EL (cell line): ENCODE data around the gene SNX21.

Experiments
- DNase-seq: peaks from one replicate; pipeline ENCODE4 v3.0.0-alpha.2; 2016

The SNX21 gene

DNA sequence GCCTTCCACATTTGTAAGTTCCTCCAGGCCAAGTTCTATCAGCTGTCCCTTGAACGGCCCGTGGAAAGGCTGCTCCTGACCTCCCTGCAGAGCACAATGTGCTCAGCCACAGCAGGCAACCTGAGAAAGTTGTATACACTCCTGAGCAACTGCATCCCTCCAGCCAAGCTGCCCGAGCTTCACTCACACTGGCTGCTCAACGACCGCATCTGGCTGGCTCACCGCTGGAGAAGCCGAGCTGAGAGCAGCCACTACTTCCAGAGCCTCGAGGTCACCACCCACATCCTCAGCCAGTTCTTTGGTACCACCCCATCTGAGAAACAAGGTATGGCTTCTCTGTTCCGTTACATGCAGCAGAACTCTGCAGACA lies 49.5 kb downstream of the SNX21 start:
- DNase-seq = no peak

DNA sequence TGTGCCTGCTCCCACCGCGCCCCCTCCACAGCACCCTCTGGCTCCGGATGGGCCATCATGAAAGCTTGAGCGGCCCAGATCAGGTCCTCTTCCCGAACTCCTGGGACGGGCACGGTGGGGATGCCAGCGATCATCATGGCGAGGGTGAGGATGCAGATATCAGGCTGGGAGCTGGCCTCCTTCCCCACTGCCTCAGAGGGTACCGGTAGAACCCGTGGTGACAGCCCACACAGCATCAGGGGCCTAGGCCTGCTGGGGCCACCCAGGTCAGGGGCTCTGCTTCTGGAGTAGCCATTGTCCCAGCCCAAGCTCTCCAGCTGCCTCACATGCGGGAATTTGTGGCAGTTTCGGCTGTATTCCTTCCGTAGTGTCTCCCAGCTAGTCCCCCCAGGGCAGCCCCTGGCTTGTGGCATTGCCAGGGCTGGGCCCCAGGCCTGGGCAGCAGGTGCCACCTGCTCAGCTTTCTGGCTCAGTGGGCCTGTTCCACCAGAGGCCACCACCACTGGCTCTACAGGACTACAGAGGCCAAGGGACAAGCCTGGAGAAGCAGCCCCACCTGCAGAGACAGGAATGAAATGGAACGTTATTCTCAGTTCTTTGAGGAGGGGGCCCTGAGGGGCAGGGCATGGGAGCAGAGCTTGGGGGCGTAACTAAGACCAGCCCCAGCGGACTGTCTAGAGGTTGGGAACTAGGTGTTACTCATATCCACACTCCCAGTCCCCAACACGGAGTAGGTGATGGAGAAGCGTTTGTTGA lies 53.2 kb downstream of the SNX21 start:
- no peak for DNase-seq

DNA sequence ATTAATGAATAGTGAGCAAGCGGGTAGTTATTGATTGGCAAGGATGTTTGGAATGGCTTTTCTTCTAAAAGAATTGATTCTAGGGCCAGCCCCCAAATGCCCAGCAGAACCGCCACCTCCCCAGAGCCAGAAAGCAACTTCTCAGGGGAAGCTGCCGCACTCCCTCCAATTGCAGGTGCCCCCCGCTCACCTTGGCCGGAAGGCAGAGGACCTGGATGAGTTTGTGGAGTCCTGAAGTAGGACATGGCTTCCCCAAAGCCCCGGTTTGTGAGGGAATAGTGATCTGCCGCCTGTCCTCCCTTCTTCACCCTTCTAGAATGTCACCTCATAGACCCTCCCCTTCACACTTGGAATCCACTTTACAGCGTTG lies 53.7 kb downstream of the SNX21 start, which contains the start of gene SPATA25:
Gene SPATA25, minus strand, starts transcription at position 277 of the 370 bp plus-strand sequence. Its CDS starts 32 bp downstream, at position 245.
- no peak for DNase-seq

DNA sequence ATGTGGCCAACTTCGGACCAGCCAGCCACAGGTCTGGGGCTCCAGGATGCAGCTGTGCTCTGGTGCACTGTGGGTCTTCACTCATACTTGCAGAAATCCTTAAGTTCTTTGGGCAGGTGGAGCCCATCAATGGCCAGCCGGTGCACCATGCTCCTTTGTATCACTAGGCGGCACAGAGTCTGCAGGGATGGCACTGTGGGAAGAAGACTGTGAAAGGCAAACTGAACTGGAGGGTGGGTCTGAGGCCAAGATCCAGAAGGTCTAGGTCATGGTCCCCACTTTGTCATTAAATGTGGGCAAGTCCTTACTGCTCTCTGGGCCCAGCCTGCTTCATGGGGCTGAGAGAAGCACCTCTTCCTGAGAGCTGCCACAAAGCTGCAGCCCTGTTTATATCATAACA lies 55.1 kb downstream of the SNX21 start:
- DNase-seq = no peak

DNA sequence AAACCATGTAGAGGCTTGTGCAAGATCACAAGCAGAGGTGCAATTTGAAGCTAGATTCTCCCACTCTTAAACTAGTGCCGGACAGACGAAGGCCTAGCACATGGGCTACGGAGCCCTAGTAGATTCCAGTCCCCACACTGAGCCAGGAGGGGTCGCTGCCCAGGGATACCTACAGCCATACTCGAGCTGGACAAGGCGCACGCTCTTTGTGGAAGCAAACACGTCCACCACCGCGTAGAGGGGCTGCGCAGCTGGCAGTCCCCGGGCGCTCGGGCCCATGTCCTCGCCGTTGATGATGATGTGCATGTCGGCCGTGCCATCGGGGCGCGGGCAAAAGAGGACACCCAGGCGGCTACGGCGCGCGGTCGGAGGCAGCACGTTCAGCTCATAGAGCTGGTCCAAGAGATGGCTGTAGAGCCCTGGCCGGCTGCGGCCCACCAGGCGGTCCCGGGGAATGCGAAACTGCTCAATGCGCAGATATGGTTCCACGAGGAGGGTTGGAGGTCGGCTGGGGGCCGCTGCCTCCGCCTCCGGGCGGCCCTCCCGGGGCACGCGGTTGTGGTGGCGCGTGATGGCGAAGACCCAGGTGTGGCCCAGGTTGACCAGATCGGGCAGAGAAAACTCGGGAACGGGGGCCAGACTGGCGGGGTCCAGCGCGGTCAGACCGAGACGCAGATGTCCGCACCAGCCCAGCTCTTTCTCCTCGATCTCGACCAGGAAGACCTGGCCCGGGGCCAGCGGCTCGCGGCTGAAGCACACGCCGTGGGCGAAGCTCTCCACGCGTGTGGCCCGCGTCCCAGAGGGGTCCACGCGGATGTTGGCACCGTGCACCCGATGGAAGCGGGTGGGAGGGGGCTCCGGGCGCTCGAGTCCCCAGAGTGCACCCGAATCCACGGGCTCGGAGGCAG lies 56.7 kb downstream of the SNX21 start:
- DNase-seq = peak; percentile 73

DNA sequence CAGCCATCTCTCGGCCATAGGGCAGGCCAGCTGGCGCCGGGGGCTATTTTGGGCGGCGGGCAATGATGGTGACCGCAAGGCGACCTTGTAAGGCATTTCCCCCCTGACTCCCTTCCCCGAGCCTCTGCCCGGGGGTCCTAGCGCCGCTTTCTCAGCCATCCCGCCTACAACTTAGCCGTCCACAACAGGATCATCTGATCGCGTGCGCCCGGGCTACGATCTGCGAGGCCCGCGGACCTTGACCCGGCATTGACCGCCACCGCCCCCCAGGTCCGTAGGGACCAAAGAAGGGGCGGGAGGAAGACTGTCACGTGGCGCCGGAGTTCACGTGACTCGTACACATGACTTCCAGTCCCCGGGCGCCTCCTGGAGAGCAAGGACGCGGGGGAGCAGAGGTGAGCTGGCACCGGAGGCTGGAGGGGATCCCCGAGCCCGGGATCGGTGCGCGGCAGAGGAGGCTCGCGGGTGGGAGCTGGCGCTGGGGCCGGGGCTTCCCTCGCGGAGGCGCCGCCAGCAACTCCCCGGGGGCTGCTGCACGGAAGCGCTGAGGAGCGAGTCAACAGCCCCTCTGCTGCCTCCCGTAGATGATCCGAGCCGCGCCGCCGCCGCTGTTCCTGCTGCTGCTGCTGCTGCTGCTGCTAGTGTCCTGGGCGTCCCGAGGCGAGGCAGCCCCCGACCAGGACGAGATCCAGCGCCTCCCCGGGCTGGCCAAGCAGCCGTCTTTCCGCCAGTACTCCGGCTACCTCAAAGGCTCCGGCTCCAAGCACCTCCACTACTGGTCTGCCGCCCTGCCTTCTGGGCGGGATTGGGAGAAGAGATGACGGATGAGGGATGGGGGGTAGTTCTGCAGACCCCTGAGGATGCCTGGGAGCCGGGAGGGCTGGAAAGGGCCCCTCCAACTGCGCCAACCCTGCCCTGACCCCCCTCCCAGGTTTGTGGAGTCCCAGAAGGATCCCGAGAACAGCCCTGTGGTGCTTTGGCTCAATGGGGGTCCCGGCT lies 57.7 kb downstream of the SNX21 start, which contains the start of the genes CTSA and NEURL2:
Gene CTSA, plus strand, starts transcription at position 351 of the 999 bp plus-strand sequence. Its CDS starts 234 bp downstream, at position 585.
Gene NEURL2, minus strand, starts transcription at position 224 of the 999 bp plus-strand sequence. Its CDS starts 217 bp downstream, at position 7.
- DNase-seq = peak; percentile 92

DNA sequence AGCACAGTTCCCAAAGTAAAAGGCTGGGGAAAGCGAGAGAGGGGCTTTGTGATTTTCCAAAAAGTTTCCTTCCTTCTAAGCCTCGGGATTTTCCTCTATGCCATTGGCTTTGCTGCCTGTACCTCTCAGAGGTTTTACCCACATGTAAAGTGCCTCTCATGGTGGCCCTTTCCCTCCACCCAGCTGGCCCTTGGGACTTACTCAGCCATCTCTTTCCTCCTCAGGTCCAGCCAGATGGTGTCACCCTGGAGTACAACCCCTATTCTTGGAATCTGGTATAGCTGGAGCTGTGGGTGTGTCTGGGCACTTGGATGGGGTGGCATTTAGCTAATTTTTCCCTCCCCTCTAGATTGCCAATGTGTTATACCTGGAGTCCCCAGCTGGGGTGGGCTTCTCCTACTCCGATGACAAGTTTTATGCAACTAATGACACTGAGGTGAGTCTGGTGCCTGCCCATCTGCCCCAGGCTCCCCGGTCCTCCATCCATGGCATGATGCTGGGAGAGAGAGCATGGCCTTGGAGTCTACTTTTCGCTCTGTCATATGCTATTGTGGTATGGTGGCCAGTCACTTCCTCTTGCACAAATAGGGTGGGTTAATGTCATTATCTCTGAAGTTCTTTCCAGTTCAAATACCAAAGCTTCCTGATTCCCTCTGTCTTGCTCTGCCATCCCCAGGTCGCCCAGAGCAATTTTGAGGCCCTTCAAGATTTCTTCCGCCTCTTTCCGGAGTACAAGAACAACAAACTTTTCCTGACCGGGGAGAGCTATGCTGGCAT lies 58.6 kb downstream of the SNX21 start:
- peak; percentile 55 for DNase-seq
